Endothelial cell of umbilical vein (primary cell): ENCODE results near the gene ALOX5.

ENCODE experiments used
- CTCF ChIP-seq, 2 donors: IDR thresholded peaks; 1 replicate in 1 of 2; 2 replicates in 1 of 2; pipeline ENCODE4 v1.5.1; 2011; ENCODE audit warnings: low read length in 2 of 2, mild to moderate bottlenecking in 2 of 2, moderate library complexity in 2 of 2, control low read depth in 1 of 2, inconsistent platforms in 1 of 2, low read depth in 1 of 2; ENCODE audit not compliant: insufficient read depth in 1 of 2; ENCODE audit errors: extremely low read depth in 1 of 2
- EZH2 ChIP-seq: IDR thresholded peaks from 2 replicates; pipeline ENCODE4 v1.6.1; 2012; ENCODE audit warnings: borderline replicate concordance, low read depth, mild to moderate bottlenecking, moderate library complexity, low read length, inconsistent platforms; ENCODE audit not compliant: severe bottlenecking
- FOS ChIP-seq: IDR thresholded peaks from 2 replicates; pipeline ENCODE4 v1.6.1; 2011; ENCODE audit warnings: mild to moderate bottlenecking, low read length, moderate library complexity, borderline replicate concordance; ENCODE audit not compliant: insufficient read depth
- GATA2 ChIP-seq: IDR thresholded peaks from 2 replicates; pipeline ENCODE4 v1.7.0; 2011; ENCODE audit warnings: low read depth, mild to moderate bottlenecking, moderate library complexity, mixed read lengths, low read length; ENCODE audit not compliant: insufficient read length, insufficient read depth
- JUN ChIP-seq: IDR thresholded peaks from 2 replicates; pipeline ENCODE4 v1.6.1; 2011; ENCODE audit warnings: borderline replicate concordance, low read depth; ENCODE audit not compliant: insufficient read length, insufficient read depth
- MAX ChIP-seq: IDR thresholded peaks from 2 replicates; pipeline ENCODE4 v1.6.1; 2011; ENCODE audit not compliant: insufficient read depth, insufficient read length
- POLR2A ChIP-seq: IDR thresholded peaks from 2 replicates; pipeline ENCODE4 v1.6.1; 2012; ENCODE audit warnings: low read depth, mild to moderate bottlenecking, control low read depth, low read length
- POLR2AphosphoS5 ChIP-seq: IDR thresholded peaks from 2 replicates; pipeline ENCODE4 v1.6.1; 2012; ENCODE audit warnings: low read depth, mild to moderate bottlenecking, control low read depth, low read length, moderate library complexity; ENCODE audit not compliant: insufficient read depth

GRCh38 chr10:45370202-45370955 is 3.6 kb upstream of the ALOX5 start:
- TF ChIP-seq CTCF (IDR thresholded peaks at IDR 0.05; ENCODE audit: extremely low read depth in 1 of 2, insufficient read depth in 1 of 2, low read depth in 1 of 2, low read length in 2 of 2) (no peak), POLR2A (no peak), FOS (no peak), POLR2AphosphoS5 (no peak), GATA2 (no peak), EZH2 (no peak), JUN (no peak), MAX (no peak)
